Suppressor macrophage treated with lipopolysaccharide for 1 hour (primary cell): ENCODE results near the gene GIT1.

Experiments used
- DNase-seq, 3 donors: peaks; one replicate each; pipeline ENCODE4 v3.0.0-alpha.2; 2020 to 2022

Gene GIT1

GRCh38 chr17:29592850-29593551, 3.6 kb upstream of the GIT1 start, which contains the start of gene ANKRD13B:
Gene ANKRD13B, plus strand, starts transcription at chr17:29593132. Its CDS starts 490 bp downstream, at chr17:29593622.
- peak; percentile 27 to 52 (median 34) for DNase-seq

DNA sequence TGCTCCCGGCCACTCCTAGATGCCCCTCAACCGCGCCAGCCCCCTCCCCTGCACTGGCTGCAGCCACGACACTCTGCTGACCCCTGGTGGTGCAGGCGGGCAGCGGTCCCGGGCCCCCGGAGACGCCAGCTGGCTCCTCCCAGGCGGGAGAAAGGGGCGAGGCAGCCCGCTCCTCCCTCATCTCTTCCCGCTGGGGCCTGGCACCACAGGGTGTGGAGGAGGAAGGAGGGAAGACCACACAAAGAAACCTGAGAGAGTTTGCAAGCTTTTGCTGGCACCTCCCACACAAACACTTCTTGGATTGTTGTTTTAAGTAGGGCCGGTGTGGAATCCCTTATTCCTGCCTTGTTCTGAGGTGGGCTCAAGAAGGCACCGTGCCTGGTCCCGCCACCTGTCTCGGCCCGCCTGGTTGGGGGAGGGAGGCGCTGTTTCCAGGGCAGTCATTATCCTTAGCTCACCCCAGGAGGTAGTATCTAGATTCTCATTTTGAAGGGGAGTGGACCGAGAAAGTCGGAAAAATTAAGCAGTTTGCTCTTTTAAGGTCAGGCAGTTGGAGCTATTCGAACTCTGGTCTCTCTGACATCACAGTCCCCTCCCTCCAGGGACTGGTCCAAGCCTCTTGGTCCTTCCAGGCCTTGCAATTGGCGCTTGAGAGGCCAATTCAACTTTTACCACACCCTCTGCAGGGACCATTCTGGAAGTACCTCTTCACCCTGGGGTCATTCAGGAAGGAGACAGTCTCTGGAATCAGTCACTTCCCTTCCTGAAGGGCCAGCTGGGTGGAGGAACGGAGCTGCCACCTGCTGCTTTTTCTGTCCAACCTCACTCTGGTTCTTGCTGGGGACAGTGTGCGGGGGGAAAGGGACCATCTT, 2.5 kb upstream of the GIT1 start:
- DNase-seq: peak; percentile 72 to 89 (median 80)

DNA sequence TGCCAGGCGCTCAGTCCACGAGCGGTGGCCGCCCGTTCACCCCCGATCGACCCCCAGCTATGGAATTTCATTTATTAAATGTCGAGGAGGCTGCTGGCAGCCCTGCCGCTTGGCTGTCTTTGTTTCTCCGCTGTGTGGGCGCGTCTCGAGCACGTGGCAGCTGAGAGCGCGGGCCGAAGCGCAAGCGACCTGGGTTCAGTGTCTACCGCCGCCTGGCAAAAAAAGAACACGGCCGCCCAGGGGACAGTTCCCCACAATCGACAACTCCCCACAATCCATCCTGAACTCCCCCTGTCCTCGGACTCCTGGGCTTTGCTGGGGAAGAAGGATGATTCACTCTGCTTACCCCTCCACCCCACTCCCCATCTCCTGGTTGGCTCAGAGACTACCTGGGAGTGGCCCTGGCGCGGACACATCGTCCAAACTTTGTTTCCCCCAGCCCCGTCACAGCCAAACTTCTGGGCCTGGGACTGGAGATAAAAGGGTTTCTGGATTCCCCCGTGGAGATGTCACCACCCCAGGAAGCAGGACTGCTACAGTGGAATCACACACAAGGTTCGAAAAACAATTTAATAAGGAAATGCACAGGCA, 1.8 kb upstream of the GIT1 start:
- peak; percentile 41 to 57 (median 44) for DNase-seq

- DNase-seq: peak; percentile 55 to 61 (median 56)
Observed at GRCh38 chr17:29590411-29591145, 1.1 kb upstream of the GIT1 start.

- peak; percentile 31 to 62 (median 31) for DNase-seq
Observed at GRCh38 chr17:29588562-29589411, 661 bp downstream of the GIT1 start.

DNA sequence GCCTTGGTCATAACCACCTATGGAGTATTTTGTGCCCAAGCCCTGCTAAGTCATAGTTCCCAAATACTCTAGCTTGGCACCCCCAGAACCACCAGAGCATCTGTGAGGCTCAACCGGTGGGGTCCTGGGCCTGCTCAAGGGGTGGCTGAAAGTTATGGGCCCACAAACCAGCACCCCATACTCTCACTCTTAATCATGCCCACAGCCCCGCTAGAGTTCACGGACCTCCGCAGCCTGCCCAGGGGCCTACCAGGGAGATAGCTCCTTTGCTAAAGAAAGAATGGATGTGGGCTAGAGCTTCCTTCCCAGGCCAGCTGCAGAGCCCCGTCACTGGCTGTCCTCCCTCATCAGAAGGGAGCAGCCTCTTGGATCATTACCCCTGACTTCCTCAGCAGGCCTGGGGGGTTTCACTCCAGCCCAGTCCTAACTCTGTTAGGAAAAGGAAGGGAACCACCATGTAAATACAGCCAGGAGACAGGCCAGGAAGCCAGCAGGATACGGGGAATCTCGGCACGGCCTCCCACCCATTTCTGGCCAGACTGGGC, 1.4 kb downstream of the GIT1 start:
- peak; percentile 26 to 51 (median 50) for DNase-seq

DNA sequence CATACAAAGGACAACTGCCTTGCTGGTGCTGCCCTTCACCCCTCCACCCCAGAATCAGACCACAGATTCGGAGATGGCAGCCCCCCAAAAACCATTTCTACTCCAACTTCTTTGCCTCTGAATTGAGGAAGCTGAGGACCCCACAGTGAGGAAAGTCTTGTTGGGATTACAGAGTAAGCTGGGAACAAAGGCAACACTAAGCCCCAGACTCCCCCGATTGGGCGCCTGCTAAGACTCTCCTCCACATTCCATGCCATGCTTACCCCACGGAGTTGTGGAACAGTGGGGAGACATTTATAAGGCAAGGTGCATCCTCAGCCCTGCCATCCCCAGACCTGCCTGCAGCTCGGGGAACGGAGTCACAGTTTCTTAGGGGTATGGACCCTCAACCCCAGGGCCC, 1.9 kb downstream of the GIT1 start:
- DNase-seq: no peak

- DNase-seq: peak in 2 of 3 donors; percentile 24 to 32
Observed at GRCh38 chr17:29586676-29587469, 2.6 kb downstream of the GIT1 start.

DNA sequence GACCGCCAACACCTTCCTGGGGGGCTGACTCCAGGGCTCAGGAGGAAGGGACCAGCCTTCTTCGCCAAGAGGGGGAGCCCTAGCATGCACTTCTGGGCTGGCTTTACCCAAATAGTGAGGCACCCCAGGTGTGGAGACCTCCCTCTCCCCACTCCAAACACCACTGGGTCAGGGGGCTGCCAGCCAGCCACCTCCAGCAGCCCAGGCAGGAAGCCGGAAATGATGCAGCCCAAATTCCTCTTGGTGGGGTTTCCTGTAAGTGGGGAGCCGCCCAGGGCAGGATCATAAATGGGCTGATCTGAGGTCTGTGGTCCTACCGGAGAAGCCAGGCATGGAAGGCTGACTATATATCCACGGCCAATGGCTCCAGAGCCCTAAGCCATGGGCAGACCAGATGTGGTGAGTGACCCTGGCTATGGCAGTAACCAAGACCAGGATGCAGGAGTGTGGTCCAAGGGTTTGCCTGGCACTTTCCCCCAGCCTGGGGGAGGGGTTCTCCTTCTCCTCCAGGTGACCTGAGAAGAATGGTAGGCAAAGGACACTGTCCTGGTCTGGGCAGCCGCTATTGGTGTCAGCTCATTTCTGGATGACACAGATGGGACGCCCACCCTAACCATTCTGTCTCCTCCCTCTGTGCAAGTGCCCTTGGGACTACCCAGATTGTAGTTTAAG, 4.2 kb downstream of the GIT1 start:
- peak in 2 of 3 donors; percentile 26 to 35 for DNase-seq

DNA sequence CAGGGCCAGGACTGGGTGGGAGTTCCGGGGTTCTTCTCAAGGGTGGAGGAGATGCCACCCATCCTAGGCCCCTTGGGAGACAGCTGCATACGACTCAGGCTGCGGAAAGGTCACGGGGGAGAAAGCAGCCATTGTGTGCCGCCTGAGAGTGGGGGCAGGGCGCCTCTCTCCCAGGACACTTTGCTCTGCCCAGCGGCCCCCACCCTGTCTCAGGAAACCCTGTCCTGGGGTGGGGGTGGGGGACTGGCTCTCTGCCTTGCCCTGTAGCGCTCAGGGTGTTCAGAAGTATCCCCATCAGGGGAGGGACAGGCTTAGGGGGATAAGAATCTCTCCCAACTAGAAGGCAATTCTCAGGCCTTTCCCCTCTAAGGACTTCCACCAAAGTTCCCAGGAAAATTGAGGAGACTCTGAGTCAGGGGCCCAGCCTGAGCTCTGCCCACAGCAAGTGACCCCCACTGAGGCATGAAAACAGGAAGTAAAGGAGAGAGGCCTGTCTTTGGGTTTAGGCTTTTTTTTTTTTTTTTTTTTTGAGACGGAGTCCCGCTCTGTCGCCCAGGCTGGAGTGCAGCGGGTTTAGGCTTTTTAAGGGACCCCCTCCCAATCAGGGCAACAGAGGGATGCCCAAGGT, 4.9 kb downstream of the GIT1 start:
- peak; percentile 28 to 63 (median 40) for DNase-seq

GRCh38 chr17:29583324-29584248, 5.9 kb downstream of the GIT1 start:
- no peak for DNase-seq

DNA sequence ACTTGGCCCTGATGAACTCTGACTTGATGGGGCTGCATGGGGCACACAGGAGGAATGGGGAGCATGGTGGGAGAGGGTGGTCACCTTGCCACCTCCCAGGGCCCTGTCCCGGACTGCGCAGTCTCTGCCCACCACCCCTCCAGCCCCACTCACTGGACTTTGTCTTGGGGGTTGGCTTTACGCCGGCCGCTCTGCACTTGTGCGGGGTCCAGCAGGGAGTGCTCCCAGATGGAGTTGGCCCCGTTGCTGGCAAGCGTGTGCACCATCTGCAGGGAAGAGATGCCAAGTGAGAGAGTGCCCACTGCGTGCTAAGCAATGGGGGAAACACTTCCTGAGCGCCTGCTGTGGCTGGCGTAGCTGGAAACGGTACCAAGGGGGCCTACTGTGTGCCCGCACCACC, 6.7 kb downstream of the GIT1 start:
- DNase-seq: no peak

GRCh38 chr17:29582254-29582765, 7.1 kb downstream of the GIT1 start:
- no peak for DNase-seq

- no peak for DNase-seq
Observed at GRCh38 chr17:29581583-29582253, 7.7 kb downstream of the GIT1 start.

DNA sequence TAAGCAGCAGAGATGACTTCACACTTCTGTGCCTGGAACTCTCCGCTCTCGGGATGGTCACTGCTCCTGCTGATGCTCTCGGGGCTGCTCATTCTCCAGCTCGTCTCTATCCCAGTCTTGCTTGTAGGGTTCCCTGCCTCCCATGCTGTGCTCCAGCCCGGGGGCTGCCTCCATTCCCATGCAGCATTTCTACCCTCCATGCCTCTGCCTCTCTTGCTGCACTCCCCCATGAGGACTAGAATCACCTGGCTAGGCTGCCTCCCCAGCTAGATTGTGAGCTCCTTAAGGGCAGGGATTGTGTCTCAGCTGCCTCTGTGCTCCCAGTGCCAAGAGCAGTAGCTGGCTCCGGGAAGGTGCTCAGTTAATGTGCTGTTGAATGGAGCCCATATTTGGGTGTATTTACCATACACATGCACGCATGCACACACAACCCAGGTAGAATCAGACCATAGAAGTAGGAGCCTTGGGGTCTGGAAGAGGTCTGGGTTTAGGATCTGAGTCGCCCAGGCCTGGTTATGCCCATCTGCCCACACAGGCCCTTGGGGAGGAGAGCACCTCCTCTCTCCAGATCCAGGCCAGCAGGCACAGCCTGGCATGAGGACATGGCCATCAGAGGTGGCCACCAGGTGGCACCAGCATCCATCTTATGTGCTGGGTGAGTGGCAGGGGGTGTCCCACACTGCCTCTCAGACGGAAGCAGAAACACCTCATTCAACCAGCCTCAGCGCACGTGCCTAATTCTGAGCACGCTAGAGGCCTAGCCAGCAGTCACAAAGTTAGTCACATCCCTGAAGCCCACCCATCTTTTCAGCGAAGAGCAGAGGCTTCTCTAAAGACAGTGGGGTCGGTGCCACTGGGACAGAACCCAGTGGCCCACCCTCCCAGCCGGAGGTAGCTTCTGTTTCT, 9.3 kb downstream of the GIT1 start:
- DNase-seq: peak; percentile 93 to 95 (median 94)
